Right lobe of liver (tissue), 4 donors: ENCODE data around the gene RPS6KA5.

Experiments
- CTCF ChIP-seq, 4 donors: fragments of 200-600 bp in 3 of 4; fragments of 450-650 bp in 1 of 4; IDR thresholded peaks; one replicate each; pipeline versions ENCODE4 v1.5.1 to v1.8.0; 2016 to 2022; ENCODE audit warnings: antibody characterized with exemption in 4 of 4, mild to moderate bottlenecking in 2 of 4
- POLR2A ChIP-seq: fragments of 450-650 bp; IDR thresholded peaks from one replicate; pipeline ENCODE4 v1.6.1; 2017; ENCODE audit warnings: antibody characterized with exemption, mild to moderate bottlenecking
- donor health status: DM: no; HTN: no; CAD: no.
- donor health status: DM: no; HTN: no; CAD: no.
- donor health status: DM: no; HTN: yes; CAD: no.

- TF ChIP-seq CTCF (IDR thresholded peaks at IDR 0.05) (no peak), POLR2A (no peak)
These were observed 97.1 kb downstream of the RPS6KA5 start for GRCh38 chr14:90963343-90963742.
